ENCODE data around the gene SMYD1.

The SMYD1 gene

GRCh38 chr2:88051792-88052191 is 15.8 kb upstream of the SMYD1 start (continued):
- no peak for TF ChIP-seq TSHZ2 (CRISPR knock-in tag; IDR thresholded peaks at IDR 0.05)

- no peak for TF ChIP-seq GLIS3 (CRISPR knock-in tag; IDR thresholded peaks at IDR 0.05)
- no peak for TF ChIP-seq ZFP3 (CRISPR knock-in tag; IDR thresholded peaks at IDR 0.05)
- TF ChIP-seq ZNF565 (CRISPR knock-in tag; conservative IDR thresholded peaks at IDR 0.05; ENCODE audit: low read depth) = no peak
- TF ChIP-seq ZNF8 (CRISPR knock-in tag; IDR thresholded peaks at IDR 0.05) = no peak
- TF ChIP-seq CSRNP3 (CRISPR knock-in tag; IDR thresholded peaks at IDR 0.05) = no peak
- no peak for TF ChIP-seq ZNF70 (CRISPR knock-in tag; IDR thresholded peaks at IDR 0.05)
- no peak for TF ChIP-seq POU6F1 (CRISPR knock-in tag; IDR thresholded peaks at IDR 0.05; ENCODE audit: borderline replicate concordance, low read depth)
- no peak for TF ChIP-seq TSHZ2 (CRISPR knock-in tag; IDR thresholded peaks at IDR 0.05)
- no peak for ATAC-seq
Measured at GRCh38 chr2:88053296-88053695, 14.3 kb upstream of the SMYD1 start.

- no peak for TF ChIP-seq ARNTL (CRISPR knock-in tag; IDR thresholded peaks at IDR 0.05; ENCODE audit: borderline replicate concordance, low read depth)
- no peak for TF ChIP-seq POU6F1 (CRISPR knock-in tag; IDR thresholded peaks at IDR 0.05; ENCODE audit: borderline replicate concordance, low read depth)
- no peak for TF ChIP-seq ZFP30 (CRISPR knock-in tag; IDR thresholded peaks at IDR 0.05)
- 0 out of 2 replicates have a peak, but pooled peaks have one; percentile 28 for TF ChIP-seq ZNF70 (CRISPR knock-in tag; IDR thresholded peaks at IDR 0.05)
- no peak for TF ChIP-seq OSR1 (CRISPR knock-in tag; IDR thresholded peaks at IDR 0.05)
- no peak for ATAC-seq
Measured at GRCh38 chr2:88053934-88054781, 13.5 kb upstream of the SMYD1 start.

- ATAC-seq = peak; percentile 30
- TF ChIP-seq OSR1 (CRISPR knock-in tag; IDR thresholded peaks at IDR 0.05) = no peak
- no peak for TF ChIP-seq BACH2 (CRISPR knock-in tag; IDR thresholded peaks at IDR 0.05; ENCODE audit: borderline replicate concordance)
- no peak for TF ChIP-seq ZNF8 (CRISPR knock-in tag; IDR thresholded peaks at IDR 0.05)
- no peak for TF ChIP-seq TOX (CRISPR knock-in tag; IDR thresholded peaks at IDR 0.05; ENCODE audit: borderline replicate concordance)
- TF ChIP-seq TCF4 (CRISPR knock-in tag; IDR thresholded peaks at IDR 0.05; ENCODE audit: borderline replicate concordance) = no peak
- no peak for TF ChIP-seq ZFP3 (CRISPR knock-in tag; IDR thresholded peaks at IDR 0.05)
- TF ChIP-seq ZFP30 (CRISPR knock-in tag; IDR thresholded peaks at IDR 0.05) = no peak
- TF ChIP-seq ISL1 (CRISPR knock-in tag; IDR thresholded peaks at IDR 0.05) = no peak
- no peak for TF ChIP-seq RARB (CRISPR knock-in tag; IDR thresholded peaks at IDR 0.05)
- TF ChIP-seq POU6F1 (CRISPR knock-in tag; IDR thresholded peaks at IDR 0.05; ENCODE audit: borderline replicate concordance, low read depth) = no peak
Measured at GRCh38 chr2:88054782-88055370, 12.7 kb upstream of the SMYD1 start.

Measured in SK-N-SH treated with all-trans-retinoic acid at 6 μM for 48 hours (cell line).